Forelimb muscle (tissue), 1 donor: ENCODE measurements around the gene RASAL1. TPM values are rescaled to one million over a fixed set of nuclear protein-coding genes. Genes with fewer than 3 reads are reported as not detected.

ENCODE experiments used
- DNase-seq: peaks from one replicate; pipeline ENCODE4 v3.0.0-alpha.2; 2013; ENCODE audit warnings: low read depth
- polyA plus RNA-seq: library from polyadenylated mRNA; unstranded; fragments of 120-200 nt; gene quantifications from one replicate; pipeline ENCODE4 v1.2.1, GENCODE V29; 2013; ENCODE audit not compliant: insufficient read length

RASAL1 gene
- polyA plus RNA-seq, 1 donor = not detected

DNA sequence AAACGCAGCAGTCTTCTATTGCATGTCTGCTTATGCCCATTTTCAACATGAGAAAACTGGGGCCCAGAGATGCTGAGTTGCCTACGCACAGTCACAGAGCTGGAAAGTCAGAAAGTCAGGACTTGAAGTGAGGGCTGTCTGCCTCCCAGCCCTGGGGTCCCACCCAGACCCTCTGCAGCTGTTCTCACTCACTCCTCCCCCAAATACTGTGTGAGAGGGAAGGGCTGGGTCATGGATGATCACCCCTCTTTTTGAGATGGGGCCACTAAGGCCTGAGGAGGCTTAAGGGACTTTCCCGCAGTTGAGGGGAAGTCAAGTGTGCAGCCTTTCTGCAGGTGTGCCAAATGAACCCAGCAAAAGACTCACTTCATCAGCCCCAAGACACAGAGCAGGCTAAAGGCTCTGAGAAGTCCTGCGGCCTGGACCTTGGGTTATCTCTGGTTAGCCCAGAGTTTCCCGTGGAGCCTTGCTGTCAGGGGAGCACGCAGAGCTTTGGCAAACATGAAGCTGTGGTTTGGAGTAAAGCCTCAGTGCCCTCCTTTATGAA lies 60.4 kb downstream of the RASAL1 start:
- no peak for DNase-seq

DNA sequence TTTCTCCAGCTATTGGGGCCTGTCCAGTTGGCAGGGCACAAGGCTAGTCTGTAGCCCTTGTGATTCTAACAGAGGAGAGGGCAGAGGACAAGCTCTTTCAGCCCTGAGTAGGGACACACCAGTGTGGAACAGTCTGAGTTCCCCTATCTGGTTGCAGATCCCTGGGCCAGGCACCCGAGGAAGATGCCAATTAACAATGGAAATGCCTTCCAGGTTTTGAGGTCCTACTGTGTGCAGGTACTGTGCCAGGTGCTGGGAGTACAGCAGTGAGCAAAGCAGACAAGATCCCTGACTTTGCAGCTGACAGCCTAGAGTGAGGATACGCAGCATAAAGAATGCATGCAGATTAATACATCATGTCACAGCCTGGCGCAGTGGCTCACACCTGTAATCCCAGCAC lies 62.0 kb downstream of the RASAL1 start:
- DNase-seq = no peak

DNA sequence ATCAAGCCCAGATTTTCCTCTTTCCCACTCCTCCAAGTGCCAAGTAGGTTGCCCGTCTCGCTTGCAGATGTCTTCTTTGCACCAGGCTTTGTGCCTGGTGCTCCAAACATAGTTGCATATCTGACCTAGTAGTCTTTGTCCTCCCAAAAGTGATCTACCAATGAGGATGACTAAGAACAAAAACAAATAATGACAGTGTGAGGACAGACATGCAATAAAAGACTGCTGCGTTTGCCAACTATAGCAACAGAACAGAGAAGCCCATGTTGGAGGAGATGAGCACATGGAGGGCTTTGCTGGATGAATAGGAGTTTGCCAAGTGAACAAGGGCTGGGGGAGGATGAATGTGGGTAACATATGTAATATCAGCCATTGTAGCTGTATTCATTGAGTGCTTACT lies 63.4 kb downstream of the RASAL1 start:
- no peak for DNase-seq

DNA sequence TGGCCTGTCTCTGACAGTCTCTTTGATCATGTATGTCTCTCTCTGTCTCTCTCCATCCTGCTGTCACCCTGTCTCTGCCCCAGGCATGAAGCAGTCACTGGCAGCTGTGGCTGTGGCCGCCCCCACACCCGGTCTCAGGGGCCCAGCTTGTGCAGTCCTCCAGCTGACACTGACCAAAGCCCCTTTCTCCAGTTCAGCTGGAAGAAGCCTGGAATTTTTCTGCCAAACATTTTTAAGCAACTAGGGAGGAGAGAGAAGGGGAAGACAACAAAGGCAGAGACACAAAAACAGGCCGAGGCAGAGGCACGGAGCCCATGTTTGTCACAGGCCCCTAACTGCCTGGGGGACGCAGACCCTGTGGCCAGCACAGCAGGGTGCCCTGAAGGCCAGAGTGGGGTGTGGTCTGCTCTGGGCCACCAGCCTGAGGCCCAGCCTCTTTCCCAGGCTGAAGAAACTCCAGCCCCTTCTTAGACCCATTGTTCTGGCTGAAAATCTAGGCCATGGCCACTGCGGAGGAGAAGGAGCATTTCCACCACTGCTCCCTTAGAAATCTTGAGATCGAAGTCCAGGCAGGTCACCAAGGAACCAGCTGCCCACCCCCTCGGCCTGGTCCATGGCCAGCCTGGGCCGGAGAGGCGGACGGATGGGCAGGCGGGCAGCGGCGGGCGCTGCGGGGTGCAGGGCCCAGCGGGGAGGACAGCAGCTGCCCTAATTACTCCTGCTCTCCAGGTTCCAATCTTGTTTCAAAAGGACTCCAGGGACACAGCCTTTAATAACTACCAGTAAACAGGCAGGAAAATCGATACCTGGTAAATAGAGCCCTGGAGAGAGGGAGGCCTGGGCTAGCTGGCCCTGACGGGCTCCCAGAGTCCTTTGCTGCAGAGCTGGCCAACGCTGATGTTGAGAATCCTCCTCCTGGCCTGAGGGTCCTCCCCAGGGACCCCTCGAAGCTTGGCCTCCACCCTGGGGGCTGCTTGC lies 64.1 kb downstream of the RASAL1 start:
- DNase-seq = peak; percentile 58

DNA sequence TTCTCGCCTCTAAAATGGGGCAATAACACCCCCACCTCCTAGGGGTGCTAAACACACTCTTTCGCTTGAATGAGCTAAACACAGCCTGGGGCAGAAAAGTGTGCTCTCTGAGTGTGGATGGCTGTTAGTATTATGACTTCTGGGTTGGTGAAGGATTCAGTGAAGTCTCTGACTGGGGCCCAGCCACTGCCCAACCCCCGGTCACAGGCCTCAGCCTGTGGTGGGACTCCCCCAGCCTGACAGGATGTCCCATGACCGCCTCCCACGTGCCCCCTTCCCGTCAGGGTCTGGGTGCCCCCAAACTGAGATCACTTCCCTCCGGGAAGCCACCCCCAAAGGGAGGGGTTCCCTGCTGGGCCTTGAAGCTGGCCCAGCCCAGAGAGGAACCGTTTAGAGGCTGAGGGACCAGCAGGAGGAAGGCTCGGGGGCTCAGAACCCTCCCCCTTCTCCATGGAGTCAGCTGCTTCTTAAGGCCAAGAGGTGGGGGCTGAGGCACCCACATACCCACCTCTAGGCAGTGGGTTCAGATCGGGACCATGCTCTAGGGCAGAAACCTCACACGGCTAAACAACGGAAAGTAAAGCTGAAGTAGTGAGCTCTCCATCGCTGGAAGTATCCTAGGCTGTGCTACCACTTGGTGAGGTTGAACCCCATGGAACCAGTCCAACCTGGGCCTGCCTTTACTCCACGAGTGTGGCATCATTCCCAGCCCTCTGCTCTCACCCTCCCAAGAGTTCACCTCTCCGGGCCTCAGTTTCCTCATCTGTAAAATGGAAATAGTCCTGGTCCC lies 65.2 kb downstream of the RASAL1 start:
- DNase-seq = no peak

DNA sequence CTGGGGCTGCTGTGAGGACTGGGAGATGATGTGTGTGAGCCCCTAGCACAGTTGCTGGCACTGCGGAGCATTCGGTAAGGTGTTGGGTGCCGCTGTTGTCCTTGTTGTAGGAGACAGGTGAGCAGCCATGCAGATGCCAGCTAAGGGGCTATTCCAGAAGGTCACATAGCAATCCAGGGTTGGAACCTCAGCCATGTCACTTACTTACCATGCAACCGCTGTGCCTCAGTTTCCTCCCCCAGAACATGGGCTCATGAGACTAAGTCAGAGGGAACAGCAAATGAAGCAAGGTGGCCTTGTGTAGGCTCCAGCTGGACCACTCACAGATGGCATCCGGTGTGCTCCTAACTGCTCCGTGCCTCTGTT lies 65.8 kb downstream of the RASAL1 start:
- DNase-seq = no peak

DNA sequence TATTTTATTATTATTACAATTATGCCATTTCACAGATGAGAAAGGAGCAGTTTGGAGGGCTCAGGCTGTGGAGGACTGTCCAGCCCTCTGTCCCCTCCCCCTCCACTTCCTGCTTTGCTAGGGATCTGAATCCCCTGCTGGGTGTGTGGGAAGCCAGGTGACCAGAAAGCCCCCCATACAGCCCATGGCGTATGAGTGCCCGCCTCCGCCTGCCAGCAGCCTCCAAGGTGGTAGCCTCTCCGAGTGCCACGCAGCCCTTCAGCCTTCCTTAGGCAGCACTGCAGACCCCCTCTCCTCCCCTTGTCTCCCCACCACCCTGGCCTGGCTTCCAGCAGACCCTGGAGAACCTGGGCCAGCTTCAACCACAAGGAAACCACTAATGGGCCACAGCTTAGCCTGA lies 66.4 kb downstream of the RASAL1 start:
- no peak for DNase-seq

DNA sequence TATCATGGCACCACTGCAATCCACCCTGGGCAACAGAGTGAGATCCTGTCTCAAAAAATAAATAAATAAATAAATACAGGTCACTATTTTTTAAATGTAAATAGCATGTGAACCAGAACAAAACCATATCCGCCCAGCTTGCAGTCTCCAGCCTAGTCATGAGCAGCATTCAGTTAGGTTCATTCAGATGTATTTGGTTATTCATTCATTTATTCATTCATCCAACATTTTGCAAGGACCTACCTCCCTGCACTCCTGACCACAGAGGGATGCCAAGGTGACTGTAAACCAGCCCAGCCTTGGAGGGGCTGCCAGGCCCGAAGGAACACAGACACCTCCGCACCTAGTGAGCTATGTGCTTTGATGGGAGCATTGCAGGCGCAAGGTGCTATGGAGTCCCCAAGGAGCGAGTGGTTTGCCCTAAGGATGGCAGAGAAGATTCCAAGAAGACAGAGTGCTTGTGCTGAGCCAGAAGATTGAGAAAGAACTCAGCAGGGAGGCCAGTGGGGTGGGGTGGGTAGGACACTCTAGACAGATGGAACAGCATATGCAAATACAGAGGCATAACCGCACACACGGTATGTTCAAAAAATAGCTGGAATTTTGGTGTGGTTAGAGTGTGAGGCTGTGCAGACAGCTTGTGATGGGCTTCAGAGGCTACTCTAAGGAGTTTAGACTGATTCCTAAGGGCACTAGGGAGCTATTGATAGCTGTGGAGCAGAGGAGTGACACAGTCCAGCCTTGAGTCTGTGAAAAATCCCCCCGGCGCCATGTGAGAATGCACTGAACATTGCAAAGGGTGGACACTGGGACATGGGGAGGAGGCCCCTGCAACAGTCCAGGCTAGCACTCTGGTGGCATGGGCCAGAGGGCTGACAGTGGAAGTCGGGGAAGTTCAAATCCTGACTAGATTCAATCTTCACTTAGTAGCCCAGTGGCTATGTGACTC lies 67.3 kb downstream of the RASAL1 start:
- DNase-seq = no peak

DNA sequence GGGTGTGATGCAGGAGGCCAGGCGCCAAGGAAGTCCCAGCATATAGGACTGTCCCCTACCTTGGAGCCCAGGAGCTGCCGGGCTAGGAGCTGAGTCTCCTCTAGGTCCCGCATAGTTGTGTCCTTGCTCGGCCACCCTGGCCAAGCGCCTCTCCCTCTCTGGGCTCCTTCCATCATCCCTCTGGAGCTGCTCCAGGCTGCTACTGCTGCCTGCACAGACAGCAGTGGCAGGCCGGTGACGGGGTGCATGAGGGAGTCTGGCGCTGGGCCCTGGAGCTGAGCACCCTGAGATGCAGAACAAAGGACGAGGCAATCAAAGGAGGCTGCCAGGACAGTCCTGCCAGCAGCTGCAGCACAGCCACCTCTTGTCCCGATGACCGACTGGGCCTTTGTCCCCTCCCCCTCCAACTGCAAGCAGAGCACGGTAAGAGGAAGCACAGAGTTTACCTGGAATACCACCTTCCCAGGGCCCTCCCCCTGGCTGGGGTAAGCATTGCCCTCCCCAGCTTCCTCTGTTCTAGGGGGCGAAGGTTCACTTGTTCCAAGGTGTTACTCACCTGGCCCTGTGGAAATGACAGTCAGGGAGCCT lies 68.7 kb downstream of the RASAL1 start:
- DNase-seq = no peak

DNA sequence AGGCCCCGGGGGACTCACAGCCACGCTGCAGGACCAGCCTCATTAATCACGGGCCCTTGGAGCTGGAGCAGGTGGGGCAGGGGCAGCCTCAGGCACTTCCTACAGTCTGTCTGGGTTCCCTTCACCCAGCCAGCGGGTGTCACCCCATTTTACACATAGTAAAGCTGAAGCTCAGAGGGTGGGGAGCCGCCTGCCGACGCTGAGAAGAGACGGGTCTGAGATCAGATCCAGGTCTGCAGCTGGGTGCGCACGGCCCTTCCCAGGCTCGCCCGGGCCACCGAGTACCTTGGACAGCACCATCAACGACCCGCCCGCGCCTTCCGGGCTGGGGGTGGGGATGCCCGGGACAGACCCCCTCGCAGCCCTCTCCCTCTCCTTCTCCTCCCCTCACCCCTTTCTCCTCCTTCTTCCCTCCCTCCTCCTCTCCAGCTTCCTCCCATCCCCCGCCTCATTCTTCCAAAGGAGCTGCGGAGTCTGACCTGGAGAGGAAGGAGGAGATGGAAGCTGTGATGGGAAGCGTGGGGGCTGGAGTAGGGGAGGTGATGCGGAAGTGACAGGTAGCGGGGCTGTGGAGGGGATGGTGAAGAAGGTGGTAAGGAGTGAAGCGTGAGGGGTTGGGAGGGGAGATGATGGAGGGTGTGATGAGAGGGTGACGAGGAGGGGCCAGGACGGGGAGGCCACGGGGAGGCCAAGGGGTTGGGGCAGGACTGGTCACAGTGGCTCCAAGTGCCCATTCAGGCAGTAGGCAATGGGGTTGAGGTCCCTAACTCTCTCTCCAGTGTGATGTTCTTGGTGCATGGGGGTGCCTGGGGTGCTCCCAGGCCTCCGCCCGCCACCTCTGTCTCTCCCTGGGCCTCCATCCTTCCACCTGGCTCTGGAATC lies 70.2 kb downstream of the RASAL1 start:
- DNase-seq = no peak

DNA sequence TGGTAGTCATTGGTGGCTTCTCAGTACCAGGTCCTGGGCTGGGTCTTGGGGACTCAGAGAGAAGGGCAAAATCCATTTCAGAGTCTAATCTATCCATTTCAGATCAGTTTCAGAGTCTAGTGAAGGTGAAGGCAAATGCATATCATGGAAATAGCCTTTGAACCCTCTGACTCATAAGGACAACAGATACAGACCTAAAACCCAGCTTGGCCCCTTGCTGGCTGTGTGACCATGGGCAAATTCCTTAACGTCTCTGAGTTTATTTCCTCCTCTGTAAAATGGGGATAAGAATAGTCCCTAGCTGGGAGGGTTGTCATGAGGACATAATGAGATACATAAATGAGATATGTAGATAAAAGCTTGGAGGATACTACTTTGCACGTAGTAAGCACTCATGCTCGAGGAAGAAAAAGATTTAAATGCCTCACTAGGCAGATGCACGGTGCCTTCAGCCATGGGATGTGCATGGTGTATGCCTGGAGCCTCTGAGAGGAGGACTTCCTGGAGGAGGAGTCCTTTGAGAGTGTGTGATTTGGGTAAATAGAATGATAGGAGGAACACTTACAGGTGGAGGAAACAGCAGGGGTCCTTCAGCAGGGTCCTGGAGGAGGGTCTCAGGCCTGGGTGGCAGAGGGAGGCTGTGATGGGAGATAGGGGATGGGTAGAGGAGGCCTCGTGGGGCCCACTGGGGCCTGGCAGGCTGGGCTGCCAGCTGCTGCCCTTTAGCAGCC lies 71.0 kb downstream of the RASAL1 start:
- no peak for DNase-seq

DNA sequence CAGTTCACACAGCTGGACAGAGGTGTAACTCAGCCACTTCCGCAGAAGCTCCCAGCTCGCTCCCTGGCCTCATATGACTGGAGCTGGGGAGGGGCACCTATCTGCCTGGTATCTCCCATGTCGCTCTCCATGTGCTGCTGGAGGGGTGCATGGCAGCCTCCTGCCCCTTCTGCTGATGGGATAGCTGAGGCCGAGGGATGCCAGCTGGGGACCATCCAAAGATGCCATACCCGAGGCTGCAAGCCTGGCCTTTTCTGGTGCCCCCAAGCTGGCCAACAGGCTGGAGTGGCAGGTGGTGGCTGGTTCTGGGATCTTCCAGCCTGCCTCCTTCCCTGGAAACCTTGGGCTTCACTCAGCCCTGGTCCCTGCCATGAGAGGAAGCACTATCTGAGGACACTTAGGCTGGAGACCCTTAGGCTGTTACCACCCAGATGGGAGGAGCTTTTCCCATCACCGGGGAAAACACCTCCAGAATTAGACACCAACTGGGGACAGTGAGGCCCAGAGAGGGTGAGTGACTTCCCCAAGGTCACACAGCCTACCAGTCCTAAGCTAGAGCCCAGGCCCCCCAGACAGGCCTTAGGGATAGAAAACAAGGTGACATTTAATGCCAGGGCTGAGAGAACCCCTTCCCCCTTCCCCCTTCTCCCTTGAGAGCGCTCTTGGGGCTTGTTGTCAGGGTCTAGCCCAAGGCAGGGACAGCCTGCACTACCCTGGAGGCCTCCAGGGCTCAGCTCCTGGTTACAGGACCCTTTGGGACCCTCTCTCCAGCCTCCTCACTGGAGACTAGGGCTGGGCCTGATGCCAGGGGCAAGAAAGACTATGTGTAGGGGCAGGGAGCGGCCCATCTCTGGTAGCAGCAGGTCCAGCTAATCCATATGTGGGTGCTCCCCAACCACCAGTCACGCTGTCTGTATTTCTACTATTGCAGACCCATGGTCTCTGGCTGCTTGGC lies 71.9 kb downstream of the RASAL1 start:
- no peak for DNase-seq

DNA sequence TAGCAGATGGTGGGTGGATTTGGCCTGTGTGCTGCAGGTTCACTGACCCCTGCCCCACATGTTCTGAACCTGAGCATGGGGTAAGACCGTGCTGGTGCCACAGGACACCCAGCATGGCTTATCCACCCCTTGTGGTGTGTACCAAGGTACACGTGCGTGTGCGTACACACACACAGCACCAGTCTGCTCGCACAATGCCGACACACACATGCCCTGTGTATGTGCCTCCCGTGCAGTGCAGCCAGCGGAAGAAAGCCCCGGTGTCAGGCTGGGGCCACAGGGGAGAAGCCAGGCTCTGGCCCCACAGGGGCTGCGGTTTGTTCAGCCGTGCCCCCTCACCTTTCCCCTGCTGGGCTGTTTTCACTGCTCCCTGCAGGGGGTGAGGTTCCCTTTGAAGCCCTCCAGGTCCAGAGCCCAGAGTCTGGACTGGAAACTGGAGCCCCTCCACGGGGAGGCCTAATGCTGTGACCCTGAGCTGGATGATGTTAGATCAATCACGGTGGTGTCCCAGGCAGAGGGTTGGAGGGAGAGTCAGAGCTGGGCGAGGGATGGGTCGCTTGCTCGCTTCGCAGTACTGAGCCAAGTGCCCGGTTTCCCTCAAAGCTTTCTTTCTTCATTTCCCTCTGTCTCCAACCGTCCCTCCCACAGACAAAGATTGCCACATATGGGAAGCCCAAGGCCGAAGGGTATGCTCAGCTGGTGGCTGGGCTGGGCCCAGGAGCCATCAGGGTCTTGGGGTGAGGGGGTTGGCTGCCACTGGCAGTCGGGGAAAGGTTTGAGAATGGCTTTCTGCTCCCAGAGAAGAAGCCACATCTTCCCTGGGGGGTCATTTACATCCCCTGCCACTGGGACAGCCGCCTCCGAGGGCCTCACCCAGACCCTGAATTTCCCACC lies 72.8 kb downstream of the RASAL1 start:
- DNase-seq = no peak

DNA sequence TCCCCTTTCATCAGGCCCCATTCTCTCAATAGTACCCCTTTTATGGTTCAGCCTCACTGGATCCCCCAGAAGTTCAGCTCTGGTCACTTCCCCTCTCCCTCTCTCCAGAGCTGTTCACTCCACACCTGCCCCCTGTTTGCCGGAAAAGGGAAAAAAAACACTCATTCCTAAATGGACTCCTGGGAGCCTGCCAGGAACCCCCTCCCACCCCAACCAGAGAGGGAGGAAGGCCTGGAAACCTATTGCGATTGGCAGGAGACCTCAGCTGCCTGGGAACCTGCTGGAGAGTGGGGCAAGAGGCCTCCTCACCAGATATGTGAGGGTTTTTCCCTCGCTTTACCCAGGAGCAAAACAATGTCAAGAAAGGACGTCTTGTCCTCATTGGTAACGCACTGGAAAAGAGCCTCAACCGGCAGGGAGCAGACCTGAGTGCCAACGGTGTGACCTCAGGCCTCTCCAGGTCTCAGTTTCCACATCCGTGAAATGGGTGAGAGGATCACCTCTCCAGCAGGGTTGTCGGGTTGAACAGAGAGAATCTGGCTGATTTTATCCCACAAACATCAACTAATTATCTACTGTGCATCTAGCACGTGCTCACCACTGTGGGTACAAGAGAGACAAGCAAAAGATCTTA lies 74.4 kb downstream of the RASAL1 start:
- DNase-seq = no peak

DNA sequence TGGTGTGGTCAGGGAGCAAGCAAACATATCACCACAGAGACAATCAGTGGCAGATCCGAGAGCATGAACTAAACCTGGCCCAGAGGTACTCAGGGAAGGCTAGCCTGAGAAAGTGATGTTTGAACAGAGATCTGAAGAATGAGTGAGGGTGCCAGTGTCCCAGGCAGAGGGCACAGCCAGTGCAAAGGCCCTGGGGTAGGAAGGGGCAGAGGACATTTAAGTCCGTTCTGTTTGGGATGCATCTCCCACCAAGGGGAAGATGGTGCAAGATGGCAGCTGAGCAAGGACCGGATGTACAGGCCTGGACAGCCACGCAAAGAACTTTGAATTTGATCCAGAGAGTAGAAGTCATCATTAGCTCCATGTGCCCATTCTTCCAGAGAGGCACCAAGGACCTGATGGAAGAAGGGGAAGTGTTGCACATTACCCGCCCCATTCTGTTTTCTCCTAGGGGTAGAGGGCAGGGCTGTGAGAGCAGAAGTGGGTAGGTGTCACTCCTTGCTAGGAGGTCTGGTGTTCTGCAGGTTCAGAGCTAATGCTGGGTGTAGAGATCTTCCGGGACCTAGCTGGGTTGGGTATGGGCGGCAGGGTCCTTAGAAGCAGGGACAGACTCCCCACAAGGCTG lies 75.1 kb downstream of the RASAL1 start:
- DNase-seq = no peak

DNA sequence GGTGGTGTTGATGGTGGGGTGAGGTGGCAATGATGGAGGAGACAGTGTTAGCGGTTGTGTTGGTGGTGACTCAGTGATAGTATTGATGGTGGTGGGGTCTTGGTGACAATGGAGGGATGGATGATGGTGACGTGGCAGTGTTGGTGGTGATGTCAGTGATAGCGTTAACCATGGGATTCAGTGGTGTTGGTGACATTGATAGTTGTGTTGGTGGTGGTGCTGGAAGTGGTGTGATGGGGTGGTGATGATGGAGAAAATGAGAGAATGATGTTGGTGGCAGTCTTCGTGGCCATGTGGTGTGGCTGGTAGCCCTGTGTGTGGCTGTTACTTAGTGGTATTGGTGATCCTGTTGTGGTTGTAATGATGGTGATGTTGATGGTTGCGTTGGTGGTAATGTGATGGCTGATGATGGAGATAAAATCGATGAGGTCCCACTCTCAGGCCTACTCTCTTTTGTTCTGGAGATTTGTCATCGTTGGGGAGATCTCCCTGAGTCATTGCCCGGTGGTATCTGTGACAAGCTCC lies 76.4 kb downstream of the RASAL1 start:
- DNase-seq = no peak
